GM19467 (cell line): ENCODE results near the gene HOXD11.

Experiments
- ATAC-seq: cut with Tn5 transposase; IDR thresholded peaks from one replicate; pipeline ENCODE4 v1.9.1; 2021; ENCODE audit warnings: mild to moderate bottlenecking, moderate library complexity; ENCODE audit not compliant: unreplicated experiment

The HOXD11 gene

GRCh38 chr2:176081376-176081836 lies 25.7 kb upstream of the HOXD11 start:
- no peak for ATAC-seq

- ATAC-seq: no peak
These were observed 25.1 kb upstream of the HOXD11 start for GRCh38 chr2:176081837-176082524.

GRCh38 chr2:176082525-176082823 lies 24.6 kb upstream of the HOXD11 start:
- ATAC-seq: no peak

GRCh38 chr2:176082824-176083751 lies 24.0 kb upstream of the HOXD11 start:
- no peak for ATAC-seq

GRCh38 chr2:176083796-176084261 lies 23.3 kb upstream of the HOXD11 start, which contains the start of gene EVX2:
Gene EVX2 (minus strand): TSS chr2:176083962. CDS start chr2:176083776, 186 bp downstream.
- ATAC-seq: no peak

GRCh38 chr2:176084611-176085119 lies 22.4 kb upstream of the HOXD11 start:
- ATAC-seq: no peak

GRCh38 chr2:176085120-176085788 lies 21.8 kb upstream of the HOXD11 start:
- no peak for ATAC-seq

GRCh38 chr2:176085861-176086771 lies 21.0 kb upstream of the HOXD11 start:
- no peak for ATAC-seq

GRCh38 chr2:176087330-176088047 lies 19.6 kb upstream of the HOXD11 start:
- ATAC-seq: no peak

GRCh38 chr2:176088048-176088936 lies 18.8 kb upstream of the HOXD11 start:
- no peak for ATAC-seq

GRCh38 chr2:176088937-176089842 lies 17.9 kb upstream of the HOXD11 start:
- no peak for ATAC-seq

GRCh38 chr2:176089843-176090395 lies 17.2 kb upstream of the HOXD11 start:
- ATAC-seq: no peak

- ATAC-seq: no peak
These were observed 16.2 kb upstream of the HOXD11 start for GRCh38 chr2:176090862-176091261.

- ATAC-seq: no peak
These were observed 15.5 kb upstream of the HOXD11 start for GRCh38 chr2:176091329-176092258.

GRCh38 chr2:176092270-176093144 lies 14.6 kb upstream of the HOXD11 start, which contains the start of gene HOXD13:
Gene HOXD13 (plus strand): TSS chr2:176092721. CDS start chr2:176092891, 170 bp downstream.
- ATAC-seq: no peak
